ENCODE measurements around the gene DHRS7C. TPM values are rescaled to one million over a fixed set of nuclear protein-coding genes. Genes with fewer than 3 reads are reported as not detected.

Gene DHRS7C
- total RNA-seq (2022) = not detected in 2 replicates
- not detected for Bru-seq, nascent RNA
- BruChase-seq, experiment 1, labeled RNA remaining after a 6-hour chase = not detected
- not detected for BruChase-seq, experiment 2, labeled RNA remaining after a 2-hour chase
- long read RNA-seq = 0 reads

DNA sequence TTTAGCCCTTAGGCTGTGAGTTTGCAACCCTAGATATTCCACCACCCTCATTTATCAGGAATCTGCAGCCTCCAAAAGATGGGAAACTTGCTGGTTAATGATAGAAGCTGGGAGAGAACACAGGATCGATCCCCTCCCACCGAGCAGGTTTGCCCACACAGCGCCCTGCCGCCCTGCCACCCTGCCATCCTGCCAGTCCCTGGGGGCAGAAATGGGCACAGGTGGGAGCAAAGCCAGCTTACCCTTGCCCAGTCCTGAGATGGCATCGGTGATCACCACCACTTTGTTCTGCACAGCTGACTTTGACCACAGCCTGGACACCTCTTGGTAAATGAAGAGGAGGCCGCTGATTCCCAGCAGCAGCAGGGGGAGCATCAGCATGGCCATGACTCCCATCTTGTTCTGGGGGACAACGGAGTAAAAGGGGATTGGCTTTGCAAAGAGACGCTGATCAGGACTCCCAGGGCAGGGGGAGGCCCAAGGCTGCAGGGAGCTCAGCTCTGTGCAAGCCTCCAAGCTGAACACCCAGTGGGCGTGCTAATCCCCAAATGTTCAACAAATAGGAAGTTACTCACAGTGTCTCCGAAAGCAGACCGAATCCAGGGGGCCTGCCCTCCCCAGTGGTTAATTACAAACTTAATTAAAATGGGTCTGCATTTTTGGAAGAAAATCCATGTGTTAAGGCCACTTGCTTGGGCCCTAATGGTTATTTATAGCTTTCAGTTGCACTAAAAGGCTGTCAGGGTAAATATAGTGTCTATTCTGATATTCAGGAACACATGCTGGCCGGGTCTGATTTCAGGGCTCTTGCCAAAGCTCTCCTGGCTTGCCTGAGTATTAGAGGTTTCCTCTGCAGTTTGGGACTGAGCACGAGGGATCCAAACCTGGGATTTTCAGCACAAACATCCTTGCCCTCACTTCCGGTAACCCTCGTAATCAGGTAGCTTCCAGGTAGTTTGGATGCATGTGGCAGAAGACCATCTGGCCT lies at the start of gene DHRS7C:
DHRS7C (minus strand) TSS at position 704 of the 988 bp plus-strand sequence; CDS start at position 396, 308 bp downstream.
- H3K36me3 Mint-ChIP-seq (ENCODE audit: insufficient read depth, unreplicated experiment) = no peaks in the 10 kb centered on the region
- H3K4me1 Mint-ChIP-seq (ENCODE audit: insufficient read depth, unreplicated experiment) = no peaks in the 10 kb centered on the region
- no peak within 1 kb of the TSS for H3K4me3 Mint-ChIP-seq (ENCODE audit: unreplicated experiment)
- POLR2A ChIA-PET = no interaction called here
- H3K27ac Mint-ChIP-seq (ENCODE audit: low read depth, unreplicated experiment) = no peak within 1 kb of the TSS
- CTCF ChIA-PET = interaction anchor here (0.8 to 1.9 kb wide), 4 partner anchors 8 to 18 kb away, joined by 4 to 5 read pairs (median 4); no protein-coding TSS in a partner anchor
- no peaks in the 10 kb centered on the region for H3K9me3 Mint-ChIP-seq (ENCODE audit: unreplicated experiment)
- no peak for DNase-seq (ENCODE audit: unreplicated experiment)
- intact Hi-C loops (cut with micrococcal nuclease) = no loop called here
- no peaks in the 10 kb centered on the region for H3K27me3 Mint-ChIP-seq (ENCODE audit: insufficient read depth, unreplicated experiment)
- TF ChIP-seq, protein P1, sequence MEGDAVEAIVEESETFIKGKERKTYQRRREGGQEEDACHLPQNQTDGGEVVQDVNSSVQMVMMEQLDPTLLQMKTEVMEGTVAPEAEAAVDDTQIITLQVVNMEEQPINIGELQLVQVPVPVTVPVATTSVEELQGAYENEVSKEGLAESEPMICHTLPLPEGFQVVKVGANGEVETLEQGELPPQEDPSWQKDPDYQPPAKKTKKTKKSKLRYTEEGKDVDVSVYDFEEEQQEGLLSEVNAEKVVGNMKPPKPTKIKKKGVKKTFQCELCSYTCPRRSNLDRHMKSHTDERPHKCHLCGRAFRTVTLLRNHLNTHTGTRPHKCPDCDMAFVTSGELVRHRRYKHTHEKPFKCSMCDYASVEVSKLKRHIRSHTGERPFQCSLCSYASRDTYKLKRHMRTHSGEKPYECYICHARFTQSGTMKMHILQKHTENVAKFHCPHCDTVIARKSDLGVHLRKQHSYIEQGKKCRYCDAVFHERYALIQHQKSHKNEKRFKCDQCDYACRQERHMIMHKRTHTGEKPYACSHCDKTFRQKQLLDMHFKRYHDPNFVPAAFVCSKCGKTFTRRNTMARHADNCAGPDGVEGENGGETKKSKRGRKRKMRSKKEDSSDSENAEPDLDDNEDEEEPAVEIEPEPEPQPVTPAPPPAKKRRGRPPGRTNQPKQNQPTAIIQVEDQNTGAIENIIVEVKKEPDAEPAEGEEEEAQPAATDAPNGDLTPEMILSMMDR (IDR thresholded peaks at IDR 0.05; ENCODE audit: unreplicated experiment) = no peak
- BruUV-seq (replicated peaks) = no TSS peak

DNA sequence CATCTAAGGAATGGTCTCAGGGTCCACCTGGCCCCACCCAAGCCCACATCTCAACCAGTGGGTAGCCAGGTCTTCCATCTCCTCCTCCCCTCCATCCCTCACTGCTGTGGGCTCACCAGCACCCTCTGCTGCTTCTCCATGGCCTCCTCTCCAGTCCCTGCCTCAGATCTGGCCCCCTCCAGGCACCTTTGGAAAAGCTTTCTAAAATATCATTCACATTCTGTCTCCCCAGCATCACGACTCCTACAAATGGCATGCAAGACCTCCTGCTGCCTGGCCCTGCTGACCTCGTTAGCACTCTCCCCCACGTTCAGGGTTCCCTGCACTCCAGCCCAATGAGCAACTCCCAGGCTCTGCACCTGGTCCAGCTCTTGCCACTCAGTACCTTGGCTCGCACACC lies 48.0 kb upstream of the DHRS7C start:
- CTCF ChIA-PET = interaction anchor here (0.6 kb wide), 2 partner anchors 82 to 91 kb away, joined by 3 to 4 read pairs; no protein-coding TSS in a partner anchor
- Mint-ChIP-seq H3K27me3 (ENCODE audit: insufficient read depth, unreplicated experiment) (no peaks in the 10 kb centered on the region), H3K4me3 (ENCODE audit: unreplicated experiment) (no peak overlapping the region), H3K27ac (ENCODE audit: low read depth, unreplicated experiment) (no peak overlapping the region), H3K4me1 (ENCODE audit: insufficient read depth, unreplicated experiment) (peaks cover 25% of the 10 kb centered on the region), H3K9me3 (ENCODE audit: unreplicated experiment) (peaks cover 16% of the 10 kb centered on the region), H3K36me3 (ENCODE audit: insufficient read depth, unreplicated experiment) (no peaks in the 10 kb centered on the region)
- DNase-seq (ENCODE audit: unreplicated experiment) = peak; percentile 30
- TF ChIP-seq, protein P1 (IDR thresholded peaks at IDR 0.05; ENCODE audit: unreplicated experiment) = no peak
- no TSS peak for BruUV-seq (replicated peaks)
- intact Hi-C loops (cut with micrococcal nuclease) = no loop called here
- POLR2A ChIA-PET = no interaction called here

DNA sequence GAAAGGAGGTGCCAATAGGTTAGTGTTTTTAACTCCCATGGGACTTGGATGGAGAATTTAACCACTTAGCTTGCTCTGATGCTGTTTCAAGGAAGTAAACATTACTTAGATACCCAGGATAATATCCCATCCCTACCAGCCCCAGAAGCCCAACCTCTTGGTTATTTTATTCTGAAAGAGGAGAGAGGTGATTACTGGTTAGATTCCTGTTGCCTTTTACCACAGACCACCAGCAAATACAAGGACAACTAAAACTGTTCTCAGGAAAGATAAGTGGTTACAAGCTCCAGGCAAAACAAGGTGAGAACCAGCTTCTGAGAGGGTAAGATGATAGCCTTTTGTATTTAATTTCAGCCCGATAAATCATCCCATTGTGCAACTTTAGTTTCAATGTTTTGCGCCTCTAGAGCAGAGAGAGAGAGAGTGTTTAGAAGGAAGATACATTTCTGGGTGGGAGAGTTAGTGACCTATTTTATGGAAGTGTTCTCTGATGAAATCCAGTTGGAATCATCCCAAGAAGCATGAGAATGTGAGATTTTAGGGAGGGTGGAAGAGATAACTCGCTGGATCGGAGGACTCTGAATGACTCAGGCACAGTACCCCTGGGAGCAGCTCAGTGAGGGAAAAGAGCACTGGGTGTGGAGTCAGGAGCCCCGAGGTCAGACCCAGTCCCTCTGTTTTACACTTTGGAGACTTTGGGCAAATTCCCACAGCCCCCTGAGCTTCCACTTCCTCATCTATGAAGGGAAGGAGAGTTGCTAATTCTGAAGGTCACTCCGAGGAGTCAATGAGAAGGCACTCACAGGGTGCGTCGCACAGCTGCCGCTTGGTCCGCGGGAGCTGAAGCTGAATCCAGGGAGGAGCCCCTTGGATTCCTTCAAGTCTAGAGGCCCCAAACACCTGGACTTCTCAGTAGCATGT lies 46.4 kb upstream of the DHRS7C start:
- peak overlapping the region; percentile 18 for H3K4me3 Mint-ChIP-seq (ENCODE audit: unreplicated experiment)
- intact Hi-C loops (cut with micrococcal nuclease) = no loop called here
- peak; percentile 96 for DNase-seq (ENCODE audit: unreplicated experiment)
- CTCF ChIA-PET = interaction anchor here (0.7 to 1.3 kb wide), 4 partner anchors 55 to 780 kb away, joined by 3 read pairs; no protein-coding TSS in a partner anchor
- POLR2A ChIA-PET = no interaction called here
- H3K9me3 Mint-ChIP-seq (ENCODE audit: unreplicated experiment) = peaks cover 16% of the 10 kb centered on the region
- peaks cover 25% of the 10 kb centered on the region for H3K4me1 Mint-ChIP-seq (ENCODE audit: insufficient read depth, unreplicated experiment)
- H3K36me3 Mint-ChIP-seq (ENCODE audit: insufficient read depth, unreplicated experiment) = no peaks in the 10 kb centered on the region
- no TSS peak for BruUV-seq (replicated peaks)
- no peaks in the 10 kb centered on the region for H3K27me3 Mint-ChIP-seq (ENCODE audit: insufficient read depth, unreplicated experiment)
- H3K27ac Mint-ChIP-seq (ENCODE audit: low read depth, unreplicated experiment) = peak overlapping the region; percentile 28
- TF ChIP-seq, protein P1 (IDR thresholded peaks at IDR 0.05; ENCODE audit: unreplicated experiment) = no peak
